ENCODE data around the gene CELA3B.
"Not testable (repeated sequence)": the region's sequence is repeated elsewhere in the genome, so short reads cannot be mapped to it uniquely, and the experiment has no call there.

The CELA3B gene

GRCh38 chr1:21981253-21981652, 4.4 kb downstream of the CELA3B start:
- DNase-seq; H3K4me1 Mint-ChIP-seq (ENCODE audit: low read depth); H3K9me3 Mint-ChIP-seq; H3K27ac Mint-ChIP-seq; H3K36me3 Mint-ChIP-seq (ENCODE audit: low read depth); H3K27me3 Mint-ChIP-seq; H3K4me3 Mint-ChIP-seq: not testable (repeated sequence)

DNA sequence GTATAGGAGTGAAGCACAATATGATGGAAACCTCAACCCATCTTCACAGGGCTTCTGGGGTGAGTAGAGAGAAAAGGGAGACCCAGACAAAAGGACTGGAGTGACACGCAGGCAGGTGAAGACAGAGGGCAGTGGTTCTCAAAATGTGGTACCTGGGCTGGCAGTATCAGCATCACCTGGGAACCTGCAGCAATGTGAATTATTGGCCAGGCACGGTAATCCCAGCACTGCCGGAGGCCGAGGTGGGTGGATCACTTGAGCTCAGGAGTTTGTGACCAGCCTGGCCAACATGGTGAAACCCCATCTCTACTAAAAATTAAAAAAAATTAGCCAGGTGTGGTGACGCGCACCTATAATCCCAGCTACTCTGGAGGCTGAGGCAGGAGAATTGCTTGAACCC, 5.3 kb downstream of the CELA3B start:
- H3K27ac Mint-ChIP-seq; H3K9me3 Mint-ChIP-seq; H3K4me3 Mint-ChIP-seq; H3K36me3 Mint-ChIP-seq (ENCODE audit: low read depth); H3K27me3 Mint-ChIP-seq; DNase-seq; H3K4me1 Mint-ChIP-seq (ENCODE audit: low read depth): not testable (repeated sequence)

DNA sequence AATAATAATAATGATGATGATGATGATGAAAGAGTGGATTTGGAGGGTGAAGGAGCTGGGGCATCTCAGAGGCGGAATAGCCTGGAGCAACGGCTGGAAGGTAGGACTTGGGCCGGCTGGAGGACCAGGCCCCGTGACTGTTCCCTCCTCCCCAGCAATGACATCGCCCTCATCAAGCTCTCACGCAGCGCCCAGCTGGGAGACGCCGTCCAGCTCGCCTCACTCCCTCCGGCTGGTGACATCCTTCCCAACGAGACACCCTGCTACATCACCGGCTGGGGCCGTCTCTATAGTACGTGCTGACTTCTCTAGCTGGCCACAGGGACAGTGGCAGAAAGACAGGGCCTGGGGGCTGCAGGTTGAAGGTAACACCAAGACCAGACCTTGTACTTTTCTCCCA, 6.7 kb downstream of the CELA3B start:
- H3K27me3 Mint-ChIP-seq; H3K4me1 Mint-ChIP-seq (ENCODE audit: low read depth); H3K9me3 Mint-ChIP-seq; H3K27ac Mint-ChIP-seq; DNase-seq; H3K4me3 Mint-ChIP-seq; H3K36me3 Mint-ChIP-seq (ENCODE audit: low read depth): not testable (repeated sequence)

- H3K9me3 Mint-ChIP-seq; H3K27me3 Mint-ChIP-seq; H3K4me1 Mint-ChIP-seq (ENCODE audit: low read depth): not testable (repeated sequence)
Measured at GRCh38 chr1:21985893-21986292, 9.1 kb downstream of the CELA3B start.

GRCh38 chr1:21986386-21986785, 9.6 kb downstream of the CELA3B start:
- not testable (repeated sequence) for H3K4me1 Mint-ChIP-seq (ENCODE audit: low read depth); DNase-seq; H3K36me3 Mint-ChIP-seq (ENCODE audit: low read depth); H3K27me3 Mint-ChIP-seq; H3K9me3 Mint-ChIP-seq; H3K27ac Mint-ChIP-seq; H3K4me3 Mint-ChIP-seq

More at GRCh38 chr1:21985893-21986292, 9.1 kb downstream of the CELA3B start:
- H3K27ac Mint-ChIP-seq; H3K36me3 Mint-ChIP-seq (ENCODE audit: low read depth); DNase-seq; H3K4me3 Mint-ChIP-seq: not testable (repeated sequence)

GRCh38 chr1:21989672-21990393, 13.0 kb downstream of the CELA3B start:
- not testable (repeated sequence) for DNase-seq; H3K9me3 Mint-ChIP-seq; H3K36me3 Mint-ChIP-seq (ENCODE audit: low read depth); H3K27ac Mint-ChIP-seq; H3K4me3 Mint-ChIP-seq; H3K4me1 Mint-ChIP-seq (ENCODE audit: low read depth); H3K27me3 Mint-ChIP-seq

GRCh38 chr1:21992186-21992585, 15.4 kb downstream of the CELA3B start:
- not testable (repeated sequence) for DNase-seq; H3K27ac Mint-ChIP-seq; H3K36me3 Mint-ChIP-seq (ENCODE audit: low read depth); H3K4me3 Mint-ChIP-seq; H3K9me3 Mint-ChIP-seq; H3K4me1 Mint-ChIP-seq (ENCODE audit: low read depth); H3K27me3 Mint-ChIP-seq

GRCh38 chr1:21994716-21995115, 17.9 kb downstream of the CELA3B start:
- not testable (repeated sequence) for DNase-seq; H3K36me3 Mint-ChIP-seq (ENCODE audit: low read depth); H3K4me3 Mint-ChIP-seq; H3K27me3 Mint-ChIP-seq; H3K27ac Mint-ChIP-seq; H3K4me1 Mint-ChIP-seq (ENCODE audit: low read depth); H3K9me3 Mint-ChIP-seq

- DNase-seq, H3K4me3 Mint-ChIP-seq, H3K9me3 Mint-ChIP-seq: not testable (repeated sequence)
Measured at GRCh38 chr1:21996663-21996970, 19.8 kb downstream of the CELA3B start.

DNA sequence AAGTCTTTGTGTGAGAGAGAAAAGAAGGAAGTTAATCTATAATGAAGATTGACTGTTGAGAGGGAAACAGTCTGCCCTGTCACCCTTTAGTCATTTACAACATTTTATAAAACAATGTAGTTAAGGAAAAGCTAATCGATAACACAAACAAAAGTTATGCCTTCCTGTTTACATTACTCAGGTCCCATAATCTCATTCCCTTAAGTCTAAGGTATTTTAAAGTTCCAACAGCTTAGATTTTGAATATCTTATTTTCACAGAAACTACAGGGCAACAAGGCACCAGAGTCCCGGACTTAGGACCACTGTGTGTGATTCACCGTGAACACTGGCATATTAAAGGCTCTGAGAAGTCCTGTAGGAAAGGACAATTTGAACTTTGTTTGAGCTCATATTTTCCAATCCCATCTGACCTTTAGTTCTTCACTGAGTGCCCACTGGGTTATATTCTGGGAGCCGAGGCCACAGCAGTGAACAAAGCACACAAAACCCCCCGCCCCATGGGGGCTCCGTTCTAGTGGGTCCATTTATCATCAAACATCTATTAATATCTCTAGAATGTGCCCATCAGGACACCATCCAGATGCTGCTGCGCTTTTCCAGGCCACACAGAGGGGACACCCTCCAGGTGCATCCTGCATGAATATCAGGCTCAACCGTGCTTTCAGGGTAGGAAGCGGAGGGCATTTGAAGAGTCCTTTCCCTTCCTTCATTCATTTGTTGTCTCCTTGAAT, 21.2 kb downstream of the CELA3B start:
- not testable (repeated sequence) for H3K27ac Mint-ChIP-seq; H3K27me3 Mint-ChIP-seq; H3K4me3 Mint-ChIP-seq; H3K9me3 Mint-ChIP-seq; DNase-seq; H3K4me1 Mint-ChIP-seq (ENCODE audit: low read depth); H3K36me3 Mint-ChIP-seq (ENCODE audit: low read depth)

More at GRCh38 chr1:21996663-21996970, 19.8 kb downstream of the CELA3B start:
- H3K27ac Mint-ChIP-seq; H3K36me3 Mint-ChIP-seq (ENCODE audit: low read depth); H3K4me1 Mint-ChIP-seq (ENCODE audit: low read depth); H3K27me3 Mint-ChIP-seq: not testable (repeated sequence)

GRCh38 chr1:21998624-21999294, 21.9 kb downstream of the CELA3B start:
- not testable (repeated sequence) for H3K27me3 Mint-ChIP-seq; H3K4me3 Mint-ChIP-seq; H3K27ac Mint-ChIP-seq; H3K4me1 Mint-ChIP-seq (ENCODE audit: low read depth); H3K9me3 Mint-ChIP-seq; DNase-seq; H3K36me3 Mint-ChIP-seq (ENCODE audit: low read depth)

- not testable (repeated sequence) for H3K27me3 Mint-ChIP-seq; H3K27ac Mint-ChIP-seq; H3K9me3 Mint-ChIP-seq; H3K36me3 Mint-ChIP-seq (ENCODE audit: low read depth); H3K4me3 Mint-ChIP-seq; DNase-seq; H3K4me1 Mint-ChIP-seq (ENCODE audit: low read depth)
Measured at GRCh38 chr1:21999645-22000044, 22.8 kb downstream of the CELA3B start.

DNA sequence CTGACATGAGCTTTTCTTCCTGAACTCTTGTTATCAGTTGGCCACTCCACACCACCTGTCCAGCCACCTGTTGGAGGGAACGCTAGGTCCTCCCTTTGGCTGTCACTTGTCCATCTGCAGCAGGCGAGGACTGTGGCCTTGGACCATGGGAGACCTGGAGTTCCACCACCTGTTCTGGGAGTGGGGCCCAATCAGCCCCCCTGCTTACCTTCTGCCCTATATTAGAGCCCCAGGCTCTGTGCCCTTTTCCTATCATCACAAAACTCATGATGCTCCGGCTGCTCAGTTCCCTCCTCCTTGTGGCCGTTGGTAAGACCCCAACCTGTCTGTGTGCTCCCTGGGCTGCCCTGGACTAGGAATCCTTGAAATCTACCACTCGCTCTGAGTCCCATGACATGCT, 24.6 kb downstream of the CELA3B start, which contains the start of gene CELA3A:
Gene CELA3A, plus strand, starts transcription at position 249 of the 400 bp plus-strand sequence. Its CDS starts 18 bp downstream, at position 267.
- no peaks in the 10 kb centered on the region for H3K27me3 Mint-ChIP-seq

DNA sequence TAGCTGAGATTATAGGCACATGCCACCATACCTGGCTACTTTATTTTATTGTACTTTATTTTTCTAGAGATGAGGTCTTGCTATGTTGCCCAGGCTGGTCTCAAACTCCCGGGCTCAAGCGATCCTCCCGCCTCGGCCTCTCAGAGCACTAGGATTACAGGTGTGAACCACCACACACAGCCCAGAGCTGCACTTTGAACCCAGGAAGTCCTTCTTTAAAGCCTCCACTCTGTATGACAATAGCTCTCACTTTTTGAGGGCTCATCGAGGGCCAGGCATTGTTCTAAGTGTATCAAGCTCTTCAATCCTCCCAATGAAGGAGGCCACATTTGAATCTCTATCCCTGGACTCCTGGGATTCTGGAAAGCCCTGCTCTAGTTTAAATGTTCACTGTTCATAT, 25.6 kb downstream of the CELA3B start:
- H3K4me3 Mint-ChIP-seq; H3K4me1 Mint-ChIP-seq (ENCODE audit: low read depth); H3K27ac Mint-ChIP-seq; H3K36me3 Mint-ChIP-seq (ENCODE audit: low read depth); DNase-seq; H3K27me3 Mint-ChIP-seq; H3K9me3 Mint-ChIP-seq: not testable (repeated sequence)

More for the DNA sequence above, 24.6 kb downstream of the CELA3B start, which contains the start of gene CELA3A:
- H3K9me3 Mint-ChIP-seq, result no peaks in the 10 kb centered on the region
- DNase-seq, result no peak
- no peaks in the 10 kb centered on the region for H3K36me3 Mint-ChIP-seq (ENCODE audit: low read depth)
- H3K27ac Mint-ChIP-seq, result no peak within 1 kb of the TSS
- H3K4me1 Mint-ChIP-seq (ENCODE audit: low read depth), result no peaks in the 10 kb centered on the region
- no peak within 1 kb of the TSS for H3K4me3 Mint-ChIP-seq

- H3K36me3 Mint-ChIP-seq (ENCODE audit: low read depth); H3K9me3 Mint-ChIP-seq; H3K4me1 Mint-ChIP-seq (ENCODE audit: low read depth); H3K4me3 Mint-ChIP-seq; H3K27me3 Mint-ChIP-seq; H3K27ac Mint-ChIP-seq; DNase-seq: not testable (repeated sequence)
Measured at GRCh38 chr1:22002875-22003274, 26.1 kb downstream of the CELA3B start.
